BE2C (cell line): ENCODE data around the gene LYST.

Experiments
- DNase-seq: peaks from one replicate; pipeline ENCODE4 v3.0.0-alpha.2; 2020
- H3K27me3 ChIP-seq: fragments of 250-450 bp; sonication (Bioruptor Pico); 2 replicates; pipeline ENCODE4 v1.5.1; 2020; ENCODE audit warnings: mild to moderate bottlenecking
- H3K36me3 ChIP-seq: fragments of 250-450 bp; sonication (Bioruptor Pico); 2 replicates; pipeline ENCODE4 v1.5.1; 2020; ENCODE audit warnings: mild to moderate bottlenecking
- H3K4me1 ChIP-seq: fragments of 250-450 bp; sonication (Bioruptor Pico); 2 replicates; pipeline ENCODE4 v1.5.1; 2020
- H3K4me3 ChIP-seq: 2 replicates; pipeline ENCODE4 v1.5.1; 2011; ENCODE audit warnings: low read depth, low read length
- H3K9me3 ChIP-seq: fragments of 250-450 bp; sonication (Bioruptor Pico); 2 replicates; pipeline ENCODE4 v1.5.1; 2020
- CTCF ChIP-seq: IDR thresholded peaks from 2 replicates; pipeline ENCODE4 v1.5.1; 2012; ENCODE audit warnings: mild to moderate bottlenecking, low read depth, low read length

Gene LYST

GRCh38 chr1:235679005-235679404 lies 187.7 kb downstream of the LYST start:
- no peak for DNase-seq
- Histone ChIP-seq H3K9me3 (no peaks in the 10 kb centered on the region), H3K4me1 (no peaks in the 10 kb centered on the region), H3K36me3 (no peaks in the 10 kb centered on the region), H3K27me3 (no peaks in the 10 kb centered on the region), H3K4me3 (no peak overlapping the region)
- no peak for TF ChIP-seq CTCF

- no peak for DNase-seq
- Histone ChIP-seq H3K4me3 (no peak overlapping the region), H3K36me3 (no peaks in the 10 kb centered on the region), H3K9me3 (no peaks in the 10 kb centered on the region), H3K4me1 (no peaks in the 10 kb centered on the region; the same call in 1 of the 2 replicates), H3K27me3 (no peaks in the 10 kb centered on the region)
- TF ChIP-seq CTCF: no peak
These were observed 191.4 kb downstream of the LYST start for GRCh38 chr1:235675152-235675890.

GRCh38 chr1:235673981-235674380 lies 192.7 kb downstream of the LYST start:
- Histone ChIP-seq H3K36me3 (no peaks in the 10 kb centered on the region), H3K9me3 (no peaks in the 10 kb centered on the region), H3K27me3 (no peaks in the 10 kb centered on the region), H3K4me1 (no peaks in the 10 kb centered on the region; the same call in 1 of the 2 replicates), H3K4me3 (no peak overlapping the region)
- TF ChIP-seq CTCF: no peak
- no peak for DNase-seq

GRCh38 chr1:235671992-235672391 lies 194.7 kb downstream of the LYST start:
- no peak for DNase-seq
- no peaks in the 10 kb centered on the region; the same call in 1 of the 2 replicates for H3K4me1 ChIP-seq
- no peaks in the 10 kb centered on the region for H3K9me3 ChIP-seq
- H3K36me3 ChIP-seq: no peaks in the 10 kb centered on the region
- TF ChIP-seq CTCF: no peak
- H3K4me3 ChIP-seq: no peak overlapping the region
- H3K27me3 ChIP-seq: no peaks in the 10 kb centered on the region

GRCh38 chr1:235670157-235670776 lies 196.4 kb downstream of the LYST start:
- no peak for DNase-seq
- no peak overlapping the region for H3K4me3 ChIP-seq
- no peaks in the 10 kb centered on the region for H3K27me3 ChIP-seq
- no peaks in the 10 kb centered on the region for H3K36me3 ChIP-seq
- H3K9me3 ChIP-seq: no peaks in the 10 kb centered on the region
- no peaks in the 10 kb centered on the region; the same call in 1 of the 2 replicates for H3K4me1 ChIP-seq
- no peak for TF ChIP-seq CTCF

- Histone ChIP-seq H3K4me1 (no peaks in the 10 kb centered on the region; the same call in 1 of the 2 replicates), H3K36me3 (no peaks in the 10 kb centered on the region), H3K9me3 (no peaks in the 10 kb centered on the region), H3K4me3 (no peak overlapping the region), H3K27me3 (no peaks in the 10 kb centered on the region)
- no peak for DNase-seq
- no peak for TF ChIP-seq CTCF
These were observed 197.4 kb downstream of the LYST start for GRCh38 chr1:235669277-235669676.
